ENCODE measurements around the gene TSC22D2.
"Not testable (repeated sequence)": the region's sequence is repeated elsewhere in the genome, so short reads cannot be mapped to it uniquely, and the experiment has no call there.

Gene TSC22D2

DNA sequence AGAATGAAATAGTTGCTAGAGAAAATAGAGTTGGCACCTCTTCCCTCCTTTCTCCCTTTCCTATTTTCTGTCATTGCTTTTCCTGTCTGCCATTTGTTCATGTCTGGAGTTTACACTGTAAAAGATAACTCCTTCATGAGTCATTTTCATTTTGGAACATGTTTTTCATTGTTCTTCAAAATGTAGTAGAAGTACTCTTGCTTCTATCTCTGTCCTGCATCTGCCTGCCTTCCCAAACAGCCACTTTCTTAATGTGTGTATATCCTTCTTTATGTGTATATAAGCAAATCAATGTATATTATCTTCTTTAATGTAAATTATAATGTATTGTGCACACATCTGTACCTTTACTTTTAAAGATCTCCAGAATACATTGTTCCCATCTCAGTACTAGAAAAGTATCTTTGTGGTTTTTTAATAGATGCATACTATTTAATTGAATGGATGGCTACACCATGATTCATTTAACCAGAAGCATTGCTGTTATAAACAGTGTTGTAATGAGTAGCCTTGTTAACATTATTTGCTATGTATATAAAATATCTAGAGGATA, 41.1 kb downstream of the TSC22D2 start:
- peak; percentile 71 for DNase-seq

GRCh38 chr3:150450916-150451315, 42.8 kb downstream of the TSC22D2 start:
- no peak for DNase-seq

GRCh38 chr3:150451329-150452048, 43.4 kb downstream of the TSC22D2 start:
- DNase-seq = no peak

DNA sequence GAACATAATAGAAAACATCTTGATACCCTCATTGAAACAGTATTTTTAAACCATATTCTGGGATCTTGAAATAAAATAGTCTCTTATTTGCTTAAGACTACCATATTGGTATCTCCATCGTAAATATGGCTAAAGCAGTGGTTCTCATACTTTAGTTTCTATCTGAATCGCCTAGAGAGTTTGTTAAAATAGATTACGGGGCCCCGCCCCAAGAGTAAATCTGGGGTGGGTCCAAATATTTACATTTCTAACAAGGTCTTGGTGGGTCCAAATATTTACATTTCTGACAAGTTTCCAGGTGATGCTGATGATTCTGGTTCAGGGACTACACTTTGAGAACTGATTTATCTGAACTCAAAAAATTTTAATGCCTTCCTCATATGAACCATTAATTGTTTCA, 45.3 kb downstream of the TSC22D2 start:
- no peak for DNase-seq

DNA sequence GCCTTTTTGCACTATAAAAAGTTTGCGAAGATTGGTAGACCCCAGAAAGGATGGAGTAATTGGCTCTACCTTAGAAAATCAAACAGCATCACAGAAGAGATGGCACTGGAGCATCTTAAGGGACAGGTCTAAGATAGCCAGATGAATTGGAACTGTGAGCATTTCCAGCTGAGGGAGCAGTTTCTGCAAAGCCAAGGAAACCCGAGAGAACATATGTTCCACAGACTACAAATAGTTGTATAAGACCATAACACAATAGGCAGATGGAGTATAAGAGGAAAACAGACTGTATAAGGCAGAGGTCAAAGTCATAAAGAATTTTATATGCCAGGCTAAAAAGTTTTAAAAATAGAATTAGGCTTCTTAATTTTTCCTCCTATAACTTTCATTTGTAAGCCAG, 46.0 kb downstream of the TSC22D2 start:
- DNase-seq = no peak

DNA sequence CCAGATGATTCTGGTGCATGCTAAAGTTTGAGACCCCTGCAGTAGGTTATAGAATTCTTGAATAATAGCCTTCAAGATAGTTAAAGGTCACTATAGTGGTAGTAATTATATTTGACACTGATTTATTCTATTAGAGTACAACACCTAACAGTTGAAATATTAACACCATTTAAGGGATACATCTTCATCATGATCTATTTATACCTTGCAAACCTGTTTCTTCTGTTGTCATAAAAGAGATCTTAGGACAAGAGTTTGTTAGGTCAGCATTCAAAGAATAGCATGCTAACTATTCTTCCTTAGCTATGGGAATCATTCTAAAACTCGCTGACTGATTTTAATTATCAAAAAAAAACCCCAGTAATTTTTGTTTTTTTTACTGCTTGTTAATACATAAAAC, 46.5 kb downstream of the TSC22D2 start:
- DNase-seq = no peak

DNA sequence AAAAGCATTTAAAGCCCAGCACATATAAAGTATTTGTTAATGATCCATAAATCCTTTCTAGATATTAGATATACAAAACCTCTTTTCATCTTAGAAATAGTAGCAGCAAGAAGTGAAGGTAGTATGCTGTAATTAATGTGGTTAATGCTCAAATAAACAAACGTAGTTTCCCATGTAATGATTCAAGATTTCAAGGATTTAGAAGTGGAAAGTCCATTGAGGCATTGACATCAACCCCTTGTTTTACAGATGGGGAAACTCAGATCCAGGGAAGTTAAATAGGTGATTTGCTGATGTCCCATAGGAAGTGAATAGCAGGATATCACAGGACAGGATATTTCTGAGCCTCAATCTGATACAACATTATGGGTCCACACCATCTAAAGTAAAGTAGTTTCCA, 47.2 kb downstream of the TSC22D2 start:
- no peak for DNase-seq

DNA sequence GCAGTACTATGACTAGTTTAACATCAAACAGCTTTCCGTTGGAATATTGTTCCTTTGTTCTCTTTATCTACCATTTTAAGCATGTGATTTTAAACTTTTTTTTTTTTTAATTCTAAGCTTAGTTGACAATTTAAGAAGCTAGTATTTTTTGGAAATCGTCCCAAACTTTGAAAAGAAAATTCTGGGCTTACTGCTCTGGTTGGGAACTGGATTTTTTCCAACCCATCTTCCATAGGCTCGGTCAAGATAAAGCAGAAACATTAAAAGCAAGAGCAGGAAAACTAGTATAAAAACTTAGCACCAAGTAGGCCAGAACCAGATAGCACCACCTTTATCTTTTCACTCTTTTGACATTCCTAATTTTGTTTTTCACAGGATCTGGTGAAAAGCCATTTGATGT, 49.9 kb downstream of the TSC22D2 start:
- DNase-seq = no peak

DNA sequence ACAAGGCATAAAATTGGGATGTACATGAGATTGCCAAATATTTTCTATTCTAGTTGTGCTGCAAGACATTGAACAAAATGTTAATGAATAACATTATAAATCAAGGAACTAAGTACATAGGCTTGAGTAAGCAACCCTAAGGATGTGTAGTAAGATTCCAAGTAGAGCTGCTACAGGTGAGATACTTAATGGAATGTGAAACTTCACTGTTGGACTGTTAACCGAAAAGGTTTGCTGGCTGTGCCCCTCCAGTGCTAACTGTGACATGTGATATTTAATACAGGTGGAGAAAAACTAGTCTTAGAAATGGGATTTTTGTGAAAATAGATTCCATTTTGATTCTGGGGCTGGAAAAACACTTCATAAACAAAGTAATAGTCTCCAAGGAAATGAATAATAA, 52.4 kb downstream of the TSC22D2 start:
- no peak for DNase-seq

- no peak for DNase-seq
Observed at GRCh38 chr3:150461399-150461798, 53.3 kb downstream of the TSC22D2 start.

DNA sequence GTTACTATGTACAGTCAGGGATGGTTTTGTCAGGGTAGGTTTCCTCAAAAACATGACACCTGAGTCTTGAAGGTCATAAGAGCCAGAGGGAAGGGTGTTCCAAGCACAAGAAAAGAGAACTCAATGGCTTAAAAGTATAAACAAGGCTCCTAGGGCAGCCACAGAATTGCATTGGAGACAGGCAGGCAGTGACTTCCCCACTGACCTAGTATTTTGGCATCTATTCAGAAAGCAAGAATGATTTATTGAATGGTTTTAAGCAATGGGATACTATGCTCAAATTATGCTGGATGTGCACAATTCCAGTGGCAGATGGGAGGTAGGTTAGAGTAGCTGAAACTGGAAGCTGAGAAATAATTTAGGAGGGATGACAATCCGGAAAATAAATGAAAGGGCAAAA, 54.0 kb downstream of the TSC22D2 start:
- DNase-seq = no peak

GRCh38 chr3:150464684-150465083, 56.6 kb downstream of the TSC22D2 start:
- DNase-seq = no peak

DNA sequence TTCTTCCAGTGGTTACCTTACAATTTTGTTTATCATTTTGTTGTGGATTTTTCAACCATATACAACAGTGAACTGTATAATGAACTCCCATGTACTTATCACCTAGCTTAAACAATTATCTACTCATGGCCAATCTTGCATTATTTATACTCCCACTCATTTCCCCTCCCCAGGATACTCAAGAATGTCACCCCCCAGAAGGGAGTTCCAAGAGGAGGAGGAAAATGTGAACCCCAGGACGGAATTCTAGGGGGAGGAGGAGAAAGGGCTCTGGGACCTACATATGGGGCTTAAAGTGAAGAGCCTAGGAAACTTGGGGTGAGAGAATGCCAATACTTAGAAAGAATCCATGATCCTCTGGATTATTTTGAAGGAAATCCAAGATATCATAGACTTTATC, 59.3 kb downstream of the TSC22D2 start:
- no peak for DNase-seq

- no peak for DNase-seq
Observed at GRCh38 chr3:150469031-150469930, 61.2 kb downstream of the TSC22D2 start.

GRCh38 chr3:150469931-150470740, 62.0 kb downstream of the TSC22D2 start:
- peak; percentile 11 for DNase-seq

GRCh38 chr3:150472421-150472820, 64.3 kb downstream of the TSC22D2 start:
- DNase-seq = no peak

GRCh38 chr3:150473161-150473560, 65.1 kb downstream of the TSC22D2 start:
- not testable (repeated sequence) for DNase-seq

GRCh38 chr3:150479370-150479769, 71.3 kb downstream of the TSC22D2 start:
- no peak for DNase-seq

DNA sequence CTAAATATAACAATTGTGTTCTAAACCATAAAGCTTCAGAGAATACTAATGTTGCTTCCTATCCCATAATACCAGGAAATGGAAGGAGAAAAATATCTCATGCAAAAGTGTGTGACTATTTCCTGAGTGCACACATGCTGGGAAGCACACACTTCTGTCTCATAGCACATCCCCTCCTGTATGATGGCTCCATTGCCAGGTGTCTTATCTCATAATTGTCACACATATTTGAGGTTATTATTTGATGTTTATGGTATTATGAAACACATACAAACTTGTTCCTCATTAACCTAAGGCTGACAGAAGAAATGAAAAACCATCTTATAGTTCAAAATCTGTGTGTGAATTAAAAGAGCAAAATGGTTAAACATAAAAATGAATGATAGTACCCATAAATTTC, 72.8 kb downstream of the TSC22D2 start:
- DNase-seq = no peak

- DNase-seq = no peak
Observed at GRCh38 chr3:150483226-150483625, 75.1 kb downstream of the TSC22D2 start.

- DNase-seq = no peak
Observed at GRCh38 chr3:150484410-150484809, 76.3 kb downstream of the TSC22D2 start.

DNA sequence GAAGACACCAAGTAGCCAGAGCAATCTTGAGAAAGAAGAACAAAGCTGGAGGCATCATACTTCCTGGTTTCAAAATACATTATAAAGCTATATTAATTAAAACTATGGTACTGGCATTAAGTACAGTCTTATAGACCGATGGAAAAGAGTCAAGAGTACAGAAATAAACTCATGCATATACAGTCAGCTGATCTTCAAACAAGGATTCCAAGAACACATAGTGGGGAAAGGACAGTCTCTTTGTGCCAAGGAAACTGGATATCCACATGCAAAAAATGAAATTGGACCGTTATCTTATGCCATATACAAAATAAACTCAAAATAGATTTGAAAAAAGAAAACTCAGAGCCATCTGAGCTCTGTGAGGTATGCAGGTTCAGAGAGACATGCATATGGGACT, 80.8 kb downstream of the TSC22D2 start:
- DNase-seq = no peak
